Fibroblast of the aortic adventitia (primary cell): ENCODE measurements around the gene TMEM52. TPM values are rescaled to one million over a fixed set of nuclear protein-coding genes. Genes with fewer than 3 reads are reported as not detected.

Experiments
- DNase-seq: peaks from one replicate; pipeline ENCODE4 v3.0.0-alpha.2; 2010; ENCODE audit warnings: low read depth
- H3K4me3 ChIP-seq: 2 replicates; pipeline ENCODE4 v1.5.1; 2011; ENCODE audit warnings: low read depth, mild to moderate bottlenecking, control low read depth, low read length, moderate library complexity
- CTCF ChIP-seq: IDR thresholded peaks from 2 replicates; pipeline ENCODE4 v1.5.1; 2011; ENCODE audit warnings: mild to moderate bottlenecking, low read length, control low read depth, inconsistent platforms; ENCODE audit not compliant: insufficient read depth
- total RNA-seq: library from RNA; depleted of rRNA; stranded (reverse); fragments of >200 nt; gene quantifications from 2 replicates; pipeline ENCODE4 v1.2.3, GENCODE V29; 2012; ENCODE audit warnings: low replicate concordance

Gene TMEM52
- total RNA-seq, 1 donor = 0.72 TPM

- TF ChIP-seq CTCF = no peak
- DNase-seq = no peak
These were observed 38.3 kb downstream of the TMEM52 start for GRCh38 chr1:1880617-1881312.

GRCh38 chr1:1879942-1880341 lies 39.1 kb downstream of the TMEM52 start:
- no peak for TF ChIP-seq CTCF
- no peak overlapping the region for H3K4me3 ChIP-seq
- DNase-seq = no peak

More at GRCh38 chr1:1880617-1881312, 38.3 kb downstream of the TMEM52 start:
- no peak overlapping the region for H3K4me3 ChIP-seq

- H3K4me3 ChIP-seq = no peak overlapping the region
- DNase-seq = no peak
- TF ChIP-seq CTCF = no peak
These were observed 41.1 kb downstream of the TMEM52 start for GRCh38 chr1:1877865-1878436.

- TF ChIP-seq CTCF = no peak
- no peak for DNase-seq
- no peak overlapping the region for H3K4me3 ChIP-seq
These were observed 42.6 kb downstream of the TMEM52 start for GRCh38 chr1:1876335-1876930.

GRCh38 chr1:1875932-1876331 lies 43.1 kb downstream of the TMEM52 start:
- no peak overlapping the region for H3K4me3 ChIP-seq
- TF ChIP-seq CTCF = no peak
- DNase-seq = no peak

GRCh38 chr1:1874901-1875300 lies 44.2 kb downstream of the TMEM52 start:
- TF ChIP-seq CTCF = no peak
- no peak overlapping the region for H3K4me3 ChIP-seq
- DNase-seq = no peak

- H3K4me3 ChIP-seq = no peak overlapping the region
- no peak for TF ChIP-seq CTCF
- no peak for DNase-seq
These were observed 45.9 kb downstream of the TMEM52 start for GRCh38 chr1:1873186-1873585.
